ENCODE measurements around the gene CD244. TPM values are rescaled to one million over a fixed set of nuclear protein-coding genes. Genes with fewer than 3 reads are reported as not detected.

Gene CD244
- polyA plus RNA-seq, 1 experiment, result not detected

DNA sequence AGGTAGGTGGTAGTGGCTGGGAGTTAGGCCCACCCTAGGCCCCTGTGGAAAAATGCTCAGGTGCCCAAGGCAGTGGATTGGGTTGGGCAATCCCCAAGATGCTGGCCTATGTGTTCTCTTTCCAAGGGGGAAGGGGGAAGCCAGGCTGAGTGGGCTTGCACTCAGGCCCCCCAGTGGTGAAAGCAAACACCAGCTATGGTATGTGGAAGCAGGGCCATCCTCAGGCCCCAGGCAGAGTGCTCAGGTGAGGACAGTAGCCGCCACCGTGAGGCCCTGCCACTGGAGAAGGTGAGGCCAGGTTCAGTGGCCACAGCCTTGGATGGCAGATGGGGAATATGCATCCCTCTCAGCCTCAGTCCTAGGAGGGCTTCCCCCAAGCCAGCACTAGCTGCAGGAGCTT is 54.9 kb downstream of the CD244 start:
- TF ChIP-seq, protein P1, sequence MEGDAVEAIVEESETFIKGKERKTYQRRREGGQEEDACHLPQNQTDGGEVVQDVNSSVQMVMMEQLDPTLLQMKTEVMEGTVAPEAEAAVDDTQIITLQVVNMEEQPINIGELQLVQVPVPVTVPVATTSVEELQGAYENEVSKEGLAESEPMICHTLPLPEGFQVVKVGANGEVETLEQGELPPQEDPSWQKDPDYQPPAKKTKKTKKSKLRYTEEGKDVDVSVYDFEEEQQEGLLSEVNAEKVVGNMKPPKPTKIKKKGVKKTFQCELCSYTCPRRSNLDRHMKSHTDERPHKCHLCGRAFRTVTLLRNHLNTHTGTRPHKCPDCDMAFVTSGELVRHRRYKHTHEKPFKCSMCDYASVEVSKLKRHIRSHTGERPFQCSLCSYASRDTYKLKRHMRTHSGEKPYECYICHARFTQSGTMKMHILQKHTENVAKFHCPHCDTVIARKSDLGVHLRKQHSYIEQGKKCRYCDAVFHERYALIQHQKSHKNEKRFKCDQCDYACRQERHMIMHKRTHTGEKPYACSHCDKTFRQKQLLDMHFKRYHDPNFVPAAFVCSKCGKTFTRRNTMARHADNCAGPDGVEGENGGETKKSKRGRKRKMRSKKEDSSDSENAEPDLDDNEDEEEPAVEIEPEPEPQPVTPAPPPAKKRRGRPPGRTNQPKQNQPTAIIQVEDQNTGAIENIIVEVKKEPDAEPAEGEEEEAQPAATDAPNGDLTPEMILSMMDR (IDR thresholded peaks at IDR 0.05; ENCODE audit: low read depth, low read length), result no peak
- H3K4me3 ChIP-seq (ENCODE audit: low read depth, low read length), result no peak overlapping the region
- no peak for DNase-seq (ENCODE audit: low read depth, low spot score)
- no peaks in the 10 kb centered on the region for H3K27me3 ChIP-seq (ENCODE audit: control insufficient read depth, insufficient read depth, low read length)
- H3K9me3 ChIP-seq (ENCODE audit: control insufficient read depth, insufficient read depth, low read length), result peaks cover 3% of the 10 kb centered on the region; the same call in 1 of the 2 replicates
- H3K27ac ChIP-seq (ENCODE audit: low read depth, low read length), result no peak overlapping the region
- POLR2A ChIA-PET, result no interaction called here
- CTCF ChIA-PET, result interaction anchor here (0.6 kb wide), 1 partner anchor 182 kb away, joined by 3 read pairs; no protein-coding TSS in a partner anchor

DNA sequence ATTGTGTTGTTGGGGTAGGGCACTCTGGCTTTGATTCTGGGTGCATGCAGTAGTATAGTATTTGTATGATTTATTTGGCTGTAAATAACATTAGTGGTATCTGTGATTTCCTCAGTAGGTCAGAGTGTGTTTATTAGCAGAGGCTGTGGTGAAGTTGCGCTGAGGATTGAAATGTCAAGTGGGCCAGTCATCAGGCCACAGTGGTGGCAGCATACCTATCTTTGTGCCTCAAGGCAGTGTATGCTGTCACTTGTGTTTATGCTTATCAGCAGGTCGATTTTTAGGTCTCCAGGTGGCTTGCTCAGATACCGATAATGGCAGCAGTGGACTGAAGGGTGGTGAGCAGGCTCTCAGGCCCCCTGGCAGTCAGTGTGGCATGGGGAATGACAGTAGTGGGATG is 55.4 kb downstream of the CD244 start:
- no peak for DNase-seq (ENCODE audit: low read depth, low spot score)
- ChIA-PET POLR2A (no interaction called here), CTCF (interaction anchor here (2.2 kb wide), 1 partner anchor 183 kb away, joined by 22 read pairs; no protein-coding TSS in a partner anchor)
- TF ChIP-seq, protein P1 (IDR thresholded peaks at IDR 0.05; ENCODE audit: low read depth, low read length), result no peak
- H3K9me3 ChIP-seq (ENCODE audit: control insufficient read depth, insufficient read depth, low read length), result peaks cover 3% of the 10 kb centered on the region; the same call in 1 of the 2 replicates
- H3K27me3 ChIP-seq (ENCODE audit: control insufficient read depth, insufficient read depth, low read length), result no peaks in the 10 kb centered on the region
- H3K4me3 ChIP-seq (ENCODE audit: low read depth, low read length), result no peak overlapping the region
- no peak overlapping the region for H3K27ac ChIP-seq (ENCODE audit: low read depth, low read length)

DNA sequence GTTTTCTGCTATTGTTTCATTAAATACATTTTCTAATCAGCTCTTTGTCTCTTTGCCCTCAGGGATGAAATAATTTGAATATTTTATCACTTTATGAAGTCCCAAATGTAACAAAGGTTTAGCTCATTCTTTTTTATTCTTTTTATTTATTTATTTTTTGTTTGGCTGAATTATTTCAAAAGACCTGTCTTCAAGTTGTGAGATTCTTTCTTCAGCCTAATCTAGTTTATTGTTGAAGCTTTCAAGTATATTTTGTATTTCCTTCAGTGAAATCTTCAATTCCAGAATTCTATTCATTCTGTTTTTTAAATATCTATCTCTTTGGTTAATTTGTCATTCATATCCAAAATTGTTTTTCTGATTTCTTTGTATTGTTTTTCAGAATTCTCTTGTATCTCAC is 55.9 kb downstream of the CD244 start:
- H3K4me3 ChIP-seq (ENCODE audit: low read depth, low read length), result no peak overlapping the region
- H3K27me3 ChIP-seq (ENCODE audit: control insufficient read depth, insufficient read depth, low read length), result no peaks in the 10 kb centered on the region
- CTCF ChIA-PET, result interaction anchor here (2.2 kb wide), 1 partner anchor 183 kb away, joined by 22 read pairs; no protein-coding TSS in a partner anchor
- H3K27ac ChIP-seq (ENCODE audit: low read depth, low read length), result no peak overlapping the region
- POLR2A ChIA-PET, result no interaction called here
- TF ChIP-seq, protein P1 (IDR thresholded peaks at IDR 0.05; ENCODE audit: low read depth, low read length), result no peak
- no peak for DNase-seq (ENCODE audit: low read depth, low spot score)
- H3K9me3 ChIP-seq (ENCODE audit: control insufficient read depth, insufficient read depth, low read length), result peaks cover 8% of the 10 kb centered on the region; the same call in 1 of the 2 replicates

DNA sequence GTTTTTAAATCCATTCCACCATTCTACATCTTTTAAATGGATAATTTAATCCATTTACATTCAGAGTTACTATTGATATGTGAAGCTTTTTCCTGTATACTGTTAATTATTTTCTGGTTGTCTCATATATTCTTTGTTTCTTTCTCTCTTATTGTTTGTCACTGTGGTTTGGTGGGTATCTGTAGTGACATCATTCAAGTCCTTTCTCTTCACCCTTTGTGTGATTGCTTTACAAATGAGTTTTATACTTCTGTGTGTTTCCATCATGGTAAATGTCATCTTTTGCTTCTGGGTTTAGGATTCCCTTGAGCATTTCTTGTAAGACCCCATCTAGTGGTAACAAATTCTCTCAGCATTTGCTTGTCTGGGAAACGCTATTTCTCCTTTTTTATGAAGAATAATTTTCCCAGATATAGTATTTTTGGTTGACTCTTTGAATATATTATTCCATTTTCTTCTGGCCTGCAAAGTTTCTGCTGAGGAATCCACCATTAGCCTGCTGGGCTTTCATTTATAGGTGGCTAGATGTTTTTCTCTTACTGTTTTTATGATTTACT is 56.5 kb downstream of the CD244 start:
- TF ChIP-seq, protein P1 (IDR thresholded peaks at IDR 0.05; ENCODE audit: low read depth, low read length), result no peak
- Histone ChIP-seq H3K27ac (ENCODE audit: low read depth, low read length) (no peak overlapping the region), H3K4me3 (ENCODE audit: low read depth, low read length) (no peak overlapping the region), H3K9me3 (ENCODE audit: control insufficient read depth, insufficient read depth, low read length) (peaks cover 8% of the 10 kb centered on the region; the same call in 1 of the 2 replicates), H3K27me3 (ENCODE audit: control insufficient read depth, insufficient read depth, low read length) (no peaks in the 10 kb centered on the region)
- ChIA-PET POLR2A (interaction anchor here (0.7 kb wide), 1 partner anchor 131 kb away, joined by 3 read pairs; no protein-coding TSS in a partner anchor), CTCF (interaction anchor here (0.6 to 2.2 kb wide), 2 partner anchors 184 to 240 kb away, joined by 8 to 22 read pairs; partner anchors contain the start of gene USF1)
- no peak for DNase-seq (ENCODE audit: low read depth, low spot score)

DNA sequence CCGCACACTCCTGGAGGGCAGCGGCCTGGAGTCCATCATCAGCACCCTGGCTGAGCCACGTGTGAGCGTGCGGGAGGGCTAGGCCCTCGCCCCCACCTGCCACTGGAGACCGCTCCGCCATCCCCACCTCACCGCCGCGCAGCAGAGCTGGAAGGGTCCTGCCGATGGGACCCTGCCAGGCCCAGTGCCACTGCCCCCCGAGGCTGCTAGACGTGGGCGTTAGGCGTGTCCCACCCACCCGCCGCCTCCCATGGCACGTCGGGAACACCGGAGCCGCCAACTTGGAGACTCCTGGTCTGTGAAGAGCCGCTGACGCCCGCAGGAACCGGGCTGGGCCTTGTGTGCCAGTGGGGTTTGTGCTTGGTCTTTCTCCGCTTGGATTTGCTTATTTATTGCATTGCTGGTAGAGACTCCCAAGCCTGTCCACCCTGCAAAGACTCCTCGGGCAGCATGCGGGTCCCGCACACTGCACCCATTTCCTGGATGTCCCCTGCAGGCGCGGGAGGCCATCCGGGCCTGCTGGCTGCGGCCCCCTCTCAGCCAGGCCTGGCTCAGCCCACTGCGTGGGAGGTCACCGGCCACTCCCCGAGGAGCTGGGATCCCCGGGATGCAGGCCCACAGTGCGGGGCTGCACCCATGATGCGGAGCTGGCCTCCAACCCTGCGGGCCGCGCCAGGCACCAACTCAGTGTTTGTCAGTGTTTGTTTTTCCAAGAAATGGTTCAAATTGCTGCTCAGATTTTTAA is 60.7 kb downstream of the CD244 start:
- H3K9me3 ChIP-seq (ENCODE audit: control insufficient read depth, insufficient read depth, low read length), result peaks cover 6% of the 10 kb centered on the region; the same call in 1 of the 2 replicates
- no peak overlapping the region for H3K4me3 ChIP-seq (ENCODE audit: low read depth, low read length)
- CTCF ChIA-PET, result no interaction called here
- H3K27ac ChIP-seq (ENCODE audit: low read depth, low read length), result no peak overlapping the region
- POLR2A ChIA-PET, result no interaction called here
- TF ChIP-seq, protein P1 (IDR thresholded peaks at IDR 0.05; ENCODE audit: low read depth, low read length), result no peak
- no peak for DNase-seq (ENCODE audit: low read depth, low spot score)
- no peaks in the 10 kb centered on the region for H3K27me3 ChIP-seq (ENCODE audit: control insufficient read depth, insufficient read depth, low read length)
